Testis (tissue), 3 donors: ENCODE results near the gene TEKT5. TPM values are rescaled to one million over a fixed set of nuclear protein-coding genes. Genes with fewer than 3 reads are reported as not detected.
"Not testable (repeated sequence)": the region's sequence is repeated elsewhere in the genome, so short reads cannot be mapped to it uniquely, and the experiment has no call there.

Source experiments
- DNase-seq: peaks from one replicate; pipeline ENCODE4 v3.0.0-alpha.2; 2019
- H3K27ac ChIP-seq, 2 donors: fragments of 200-600 bp; sonication (generic); one replicate each; pipeline ENCODE4 v1.5.1; 2019
- H3K27me3 ChIP-seq: fragments of 200-600 bp; sonication (generic); one replicate; pipeline ENCODE4 v1.5.1; 2019
- H3K36me3 ChIP-seq: fragments of 200-600 bp; sonication (generic); one replicate; pipeline ENCODE4 v1.5.1; 2017; ENCODE audit warnings: low read depth; ENCODE audit errors: missing control alignments
- H3K4me1 ChIP-seq: fragments of 200-600 bp; sonication (generic); one replicate; pipeline ENCODE4 v1.5.1; 2019
- H3K4me3 ChIP-seq, 2 donors: fragments of 200-600 bp; sonication (generic); one replicate each; pipeline ENCODE4 v1.5.1; 2017 to 2019
- H3K9me3 ChIP-seq: fragments of 200-600 bp; sonication (generic); one replicate; pipeline ENCODE4 v1.5.1; 2017
- POLR2A ChIP-seq: fragments of 450-650 bp; IDR thresholded peaks from one replicate; pipeline ENCODE4 v1.6.1; 2017; ENCODE audit warnings: antibody characterized with exemption, mild to moderate bottlenecking, moderate library complexity
- WGBS, 2 donors: methylation state at CpG; one replicate each; pipeline ENCODE4 v1.1.5; 2018; 5-methylcytosine and 5-hydroxymethylcytosine counted together
- intact Hi-C: fragments of 100-400 bp; cut with DNase I; formaldehyde crosslinking; loops from one replicate; pipeline ENCODE4 v1.15.1; 2023; ENCODE audit warnings: low total_unique reads
- polyA plus RNA-seq: library from polyadenylated mRNA; stranded (reverse); fragments of 350-450 nt; fragmentation: Illumina TruSeq; extraction: RNeasy Lipid Tissue Mini Kit (QIAGEN cat#74804); gene quantifications from one replicate; pipeline ENCODE4 v1.2.3, GENCODE V29; 2014; ENCODE audit warnings: low read depth, low replicate concordance; ENCODE audit not compliant: insufficient read depth
- total RNA-seq, 2 donors: library from RNA; depleted of rRNA; stranded (reverse); fragments of >200 nt; gene quantifications; one replicate each; pipeline ENCODE4 v1.2.3, GENCODE V29; 2016
- TF ChIP-seq, protein P1 (sequence below), 3 experiments: fragments of 450-650 bp in 2 of 3; fragments of 200-600 bp in 1 of 3; sonication (generic) in 1 of 3; IDR thresholded peaks; one replicate each; pipeline ENCODE4 v1.5.1; 2016 to 2019; ENCODE audit warnings: antibody characterized with exemption in 3 of 3, mild to moderate bottlenecking in 2 of 3, moderate library complexity in 1 of 3

TEKT5 gene
- total and polyA plus RNA-seq, 3 donors from 2014 or later: 20.7 to 69.1 (median 35.6) TPM

DNA sequence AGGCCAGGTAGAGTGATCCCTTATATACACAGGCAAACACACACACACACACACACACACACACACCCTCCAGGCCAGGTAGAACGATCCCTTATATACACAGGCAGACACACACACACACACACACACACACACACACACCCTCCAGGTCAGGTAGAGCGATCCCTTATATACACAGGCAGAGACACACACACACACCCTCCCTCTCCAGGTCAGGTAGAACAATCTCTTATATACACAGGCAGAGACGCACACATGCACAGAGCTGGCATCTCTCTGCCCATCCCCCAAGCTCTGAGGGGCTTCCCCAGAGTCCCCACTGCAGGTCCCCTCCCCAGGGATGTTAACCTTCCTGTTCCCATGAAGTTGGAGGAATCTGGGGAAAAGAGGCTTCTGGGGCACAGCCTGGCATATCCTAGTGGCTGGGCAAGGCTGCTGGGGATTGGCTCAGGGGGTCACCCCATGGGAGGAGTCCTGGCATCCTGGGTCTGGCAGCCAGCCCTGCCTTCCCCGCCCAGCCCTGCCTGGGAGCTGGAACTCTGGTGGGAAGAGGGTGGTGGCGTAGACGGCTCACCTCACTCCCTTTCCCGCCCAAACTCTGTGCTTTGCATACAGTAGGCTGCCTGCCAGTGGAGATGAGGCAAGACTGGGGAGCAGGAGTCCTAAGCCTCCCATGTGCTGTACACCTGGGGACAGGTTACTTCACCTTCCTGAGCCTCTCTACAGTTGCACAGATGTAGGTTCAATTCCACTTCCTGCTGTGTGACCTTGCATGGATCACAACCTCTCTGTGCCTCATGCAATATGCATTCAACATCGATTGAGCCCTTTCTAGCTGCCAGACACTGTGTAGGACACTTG lies 41.8 kb downstream of the TEKT5 start:
- no peaks in the 10 kb centered on the region for H3K36me3 ChIP-seq

DNA sequence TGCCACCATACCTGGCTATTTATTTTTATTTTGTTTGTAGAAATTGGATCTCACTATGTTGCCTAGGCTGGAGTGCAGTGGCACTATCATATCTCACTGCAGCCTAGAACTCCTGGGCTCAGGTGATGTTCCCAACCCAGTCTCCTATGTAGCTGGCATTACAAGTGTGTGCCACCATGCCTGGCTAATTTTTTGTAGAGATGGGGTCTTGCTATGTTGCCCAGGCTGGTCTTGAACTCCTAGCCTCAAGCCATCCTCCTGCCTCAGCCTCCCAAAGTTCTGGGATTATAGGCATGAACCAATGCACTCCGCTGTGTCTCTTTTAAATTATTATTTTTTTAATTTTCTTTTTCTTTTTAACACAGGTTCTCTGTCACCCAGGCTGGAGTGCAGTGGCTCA lies 45.6 kb downstream of the TEKT5 start:
- WGBS, 2 donors: 96 to 100% methylated on average over 1 of the region's 1 CpG
- H3K27ac ChIP-seq, H3K4me3 ChIP-seq, H3K4me1 ChIP-seq, H3K9me3 ChIP-seq, H3K27me3 ChIP-seq, DNase-seq, intact Hi-C loops, H3K36me3 ChIP-seq: not testable (repeated sequence)

More for the DNA sequence above, 41.8 kb downstream of the TEKT5 start:
- DNase-seq: no peak
- Histone ChIP-seq H3K4me3 (no peak overlapping the region), H3K27me3 (no peaks in the 10 kb centered on the region), H3K9me3 (no peaks in the 10 kb centered on the region), H3K27ac (no peak overlapping the region), H3K4me1 (no peaks in the 10 kb centered on the region)
- intact Hi-C loops: no loop called here
- TF ChIP-seq POLR2A: no peak
- TF ChIP-seq, protein P1, sequence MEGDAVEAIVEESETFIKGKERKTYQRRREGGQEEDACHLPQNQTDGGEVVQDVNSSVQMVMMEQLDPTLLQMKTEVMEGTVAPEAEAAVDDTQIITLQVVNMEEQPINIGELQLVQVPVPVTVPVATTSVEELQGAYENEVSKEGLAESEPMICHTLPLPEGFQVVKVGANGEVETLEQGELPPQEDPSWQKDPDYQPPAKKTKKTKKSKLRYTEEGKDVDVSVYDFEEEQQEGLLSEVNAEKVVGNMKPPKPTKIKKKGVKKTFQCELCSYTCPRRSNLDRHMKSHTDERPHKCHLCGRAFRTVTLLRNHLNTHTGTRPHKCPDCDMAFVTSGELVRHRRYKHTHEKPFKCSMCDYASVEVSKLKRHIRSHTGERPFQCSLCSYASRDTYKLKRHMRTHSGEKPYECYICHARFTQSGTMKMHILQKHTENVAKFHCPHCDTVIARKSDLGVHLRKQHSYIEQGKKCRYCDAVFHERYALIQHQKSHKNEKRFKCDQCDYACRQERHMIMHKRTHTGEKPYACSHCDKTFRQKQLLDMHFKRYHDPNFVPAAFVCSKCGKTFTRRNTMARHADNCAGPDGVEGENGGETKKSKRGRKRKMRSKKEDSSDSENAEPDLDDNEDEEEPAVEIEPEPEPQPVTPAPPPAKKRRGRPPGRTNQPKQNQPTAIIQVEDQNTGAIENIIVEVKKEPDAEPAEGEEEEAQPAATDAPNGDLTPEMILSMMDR (IDR thresholded peaks at IDR 0.05): no peak
- WGBS, 2 donors: 68 to 89% methylated on average over 1 to 8 of the region's 8 CpGs

DNA sequence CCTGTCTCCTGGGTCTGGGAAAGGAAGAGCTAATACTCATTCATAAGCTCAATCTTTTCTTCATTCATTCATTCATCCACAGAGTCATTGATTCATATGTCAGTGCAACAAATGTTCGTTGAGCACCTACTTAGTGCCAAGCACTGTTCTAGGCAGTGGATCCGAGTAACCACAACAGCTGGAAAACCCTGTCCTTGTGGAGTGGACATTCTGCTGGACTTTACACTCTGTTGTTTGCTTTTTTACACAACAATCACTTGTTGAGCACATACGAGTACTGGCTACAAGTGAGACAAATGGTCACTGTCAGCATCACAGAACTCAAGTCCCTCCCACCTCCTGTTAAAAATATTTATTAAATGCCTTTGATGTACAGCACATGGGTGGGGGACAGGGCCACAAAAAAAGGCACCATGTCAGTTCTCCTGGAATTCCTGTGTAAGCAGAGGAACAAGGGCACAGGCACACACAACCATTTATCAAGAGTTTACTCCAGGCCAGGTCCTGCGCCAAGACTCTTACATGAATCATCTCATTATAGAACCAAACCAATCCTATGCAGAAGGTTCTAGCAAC lies 46.9 kb downstream of the TEKT5 start:
- intact Hi-C loops: no loop called here
- Histone ChIP-seq H3K4me3 (no peak overlapping the region), H3K27me3 (no peaks in the 10 kb centered on the region), H3K4me1 (no peaks in the 10 kb centered on the region), H3K27ac (no peak overlapping the region), H3K36me3 (no peaks in the 10 kb centered on the region), H3K9me3 (no peaks in the 10 kb centered on the region)
- no peak for DNase-seq
- 72 to 93% methylated on average over 4 of the region's 4 CpGs for WGBS, 2 donors
- TF ChIP-seq, protein P1 (IDR thresholded peaks at IDR 0.05): no peak
- TF ChIP-seq POLR2A: no peak

DNA sequence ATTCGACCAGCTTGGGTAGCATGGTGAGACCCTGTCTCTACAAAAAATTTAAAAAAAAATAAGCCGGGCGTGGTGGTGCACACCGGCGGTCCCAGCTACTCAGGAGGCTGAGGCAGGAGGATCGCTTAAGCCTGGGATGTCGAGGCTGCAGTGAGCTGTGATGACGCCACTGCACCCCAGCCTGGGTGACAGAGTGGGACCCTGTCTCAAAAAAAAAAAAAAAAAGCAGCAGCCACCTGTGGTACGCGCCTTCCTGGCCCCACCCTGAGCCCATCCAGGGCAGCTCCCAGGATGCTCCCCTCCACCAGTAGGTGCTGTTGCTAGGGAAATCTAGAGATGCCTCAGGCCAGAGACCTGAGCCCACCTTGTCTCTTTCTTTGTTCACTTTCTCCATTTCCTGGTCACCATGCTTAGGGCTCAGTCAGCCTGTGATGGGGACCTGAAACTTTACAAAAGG lies 47.4 kb downstream of the TEKT5 start:
- TF ChIP-seq, protein P1 (IDR thresholded peaks at IDR 0.05): no peak
- no peak for TF ChIP-seq POLR2A
- Histone ChIP-seq H3K27me3 (no peaks in the 10 kb centered on the region), H3K27ac (no peak overlapping the region), H3K9me3 (no peaks in the 10 kb centered on the region), H3K4me1 (no peaks in the 10 kb centered on the region), H3K4me3 (no peak overlapping the region), H3K36me3 (no peaks in the 10 kb centered on the region)
- intact Hi-C loops: no loop called here
- no peak for DNase-seq
- WGBS, 2 donors: 90 to 94% methylated on average over 9 to 10 of the region's 10 CpGs

DNA sequence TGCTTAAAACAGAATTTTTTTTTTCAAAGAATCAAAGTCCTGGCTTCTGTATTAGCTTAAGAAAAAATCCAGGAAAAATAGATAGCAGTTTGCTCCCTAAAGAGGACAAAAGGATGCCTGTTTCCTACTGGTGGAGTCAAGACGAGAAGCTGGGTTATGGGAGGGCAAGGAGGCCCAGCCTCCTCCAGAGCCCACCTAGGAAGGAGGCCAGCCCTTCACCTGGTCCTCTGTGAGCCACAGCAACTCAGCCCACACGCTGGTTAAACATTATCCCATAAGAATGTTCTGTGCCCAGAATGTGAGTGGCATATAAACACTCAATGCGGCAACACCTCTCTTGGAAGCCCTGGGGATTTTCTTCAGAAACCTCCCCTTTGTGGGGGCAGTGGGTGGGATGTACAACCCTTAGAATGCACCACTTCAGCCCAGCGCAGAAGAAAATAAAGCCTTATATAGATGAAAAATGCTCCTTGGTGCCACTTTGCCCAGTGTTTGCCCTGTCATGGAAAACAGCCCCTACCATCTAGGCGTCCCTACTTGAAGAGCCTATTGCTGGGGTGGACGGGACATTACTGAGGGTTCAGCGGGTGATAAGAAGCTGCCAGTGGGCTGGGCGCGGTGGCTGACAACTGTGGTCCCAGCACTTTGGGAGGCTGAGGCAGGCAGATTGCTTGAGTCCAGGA lies 48.0 kb downstream of the TEKT5 start:
- intact Hi-C loops: no loop called here
- Histone ChIP-seq H3K4me3 (no peak overlapping the region), H3K27ac (no peak overlapping the region), H3K36me3 (no peaks in the 10 kb centered on the region), H3K27me3 (no peaks in the 10 kb centered on the region), H3K9me3 (no peaks in the 10 kb centered on the region), H3K4me1 (peaks cover 3% of the 10 kb centered on the region)
- DNase-seq: no peak
- TF ChIP-seq POLR2A: no peak
- TF ChIP-seq, protein P1 (IDR thresholded peaks at IDR 0.05): no peak
- WGBS, 2 donors: 88 to 89% methylated on average over 9 of the region's 9 CpGs
